Smooth muscle cell (in vitro differentiated cells): ENCODE data around the gene MAG. TPM values are rescaled to one million over a fixed set of nuclear protein-coding genes. Genes with fewer than 3 reads are reported as not detected.

Source experiments
- DNase-seq: peaks from one replicate; lab custom pipeline; 2025; ENCODE audit not compliant: unreplicated experiment; lab: John Stamatoyannopoulos, UW
- H2AFZ ChIP-seq: fragments of 200-600 bp; sonication (generic); 2 replicates; pipeline ENCODE4 v1.6.0; 2016; ENCODE audit warnings: antibody characterized with exemption, low read depth, mild to moderate bottlenecking
- H3F3A ChIP-seq: fragments of 200-600 bp; sonication (generic); 2 replicates; pipeline ENCODE4 v1.6.0; 2017; ENCODE audit warnings: antibody characterized with exemption, low read depth
- H3K27ac ChIP-seq: fragments of 200-600 bp; sonication (generic); 2 replicates; pipeline ENCODE4 v1.5.1; 2016; ENCODE audit warnings: low read depth, mild to moderate bottlenecking
- H3K27me3 ChIP-seq: fragments of 200-600 bp; sonication (generic); 2 replicates; pipeline ENCODE4 v1.6.1; 2016; ENCODE audit warnings: low read depth, mild to moderate bottlenecking
- H3K36me3 ChIP-seq: fragments of 200-600 bp; sonication (generic); 2 replicates; pipeline ENCODE4 v1.5.1; 2016; ENCODE audit warnings: low read depth
- H3K4me1 ChIP-seq: fragments of 200-600 bp; sonication (generic); 2 replicates; pipeline ENCODE4 v1.5.1; 2016; ENCODE audit warnings: low read depth
- H3K4me2 ChIP-seq: fragments of 200-600 bp; sonication (generic); 2 replicates; pipeline ENCODE4 v1.6.0; 2016; ENCODE audit warnings: mild to moderate bottlenecking
- H3K4me3 ChIP-seq: fragments of 200-600 bp; sonication (generic); 2 replicates; pipeline ENCODE4 v1.5.1; 2016; ENCODE audit warnings: mild to moderate bottlenecking
- H3K79me2 ChIP-seq: fragments of 200-600 bp; sonication (generic); 2 replicates; pipeline ENCODE4 v1.6.0; 2016; ENCODE audit warnings: low read depth, mild to moderate bottlenecking
- H3K9ac ChIP-seq: fragments of 200-600 bp; sonication (generic); 2 replicates; pipeline ENCODE4 v1.6.0; 2016; ENCODE audit warnings: low read depth
- H3K9me3 ChIP-seq: fragments of 200-600 bp; sonication (generic); replicated peaks from 2 replicates; pipeline ENCODE4 v1.5.1; 2016; ENCODE audit warnings: low read depth
- H4K20me1 ChIP-seq: fragments of 200-600 bp; sonication (generic); 2 replicates; pipeline ENCODE4 v1.6.0; 2016; ENCODE audit warnings: low read depth
- CTCF ChIP-seq: fragments of 200-600 bp; sonication (generic); IDR thresholded peaks from 2 replicates; pipeline ENCODE4 v1.5.1; 2017; ENCODE audit warnings: borderline replicate concordance, mild to moderate bottlenecking, antibody characterized with exemption; ENCODE audit not compliant: insufficient read depth, poor library complexity, severe bottlenecking
- WGBS: methylation state at CpG from one replicate; pipeline ENCODE4 v1.1.7; 2016; ENCODE audit warnings: low lambda C conversion rate; 5-methylcytosine and 5-hydroxymethylcytosine counted together
- polyA plus RNA-seq: library from polyadenylated mRNA; unstranded; fragments of >200 nt; fragmentation: Nextera tagmentation; extraction: Ambion mirVana; gene quantifications from 2 replicates; pipeline ENCODE4 v1.2.1, GENCODE V29; 2016
- total RNA-seq: library from RNA; depleted of rRNA; stranded (reverse); fragments of >200 nt; gene quantifications from 2 replicates; pipeline ENCODE4 v1.2.3, GENCODE V29; 2014

Gene MAG
- total and polyA plus RNA-seq, 2 experiments from 2014 or later = not detected

GRCh38 chr19:35314858-35315470, 23.0 kb downstream of the MAG start:
- H3K4me1 ChIP-seq = no peaks in the 10 kb centered on the region
- H3K9me3 ChIP-seq = no peaks in the 10 kb centered on the region
- H3K79me2 ChIP-seq = no peaks in the 10 kb centered on the region
- TF ChIP-seq CTCF = no peak
- H4K20me1 ChIP-seq = no peaks in the 10 kb centered on the region
- no peak overlapping the region for H3K27ac ChIP-seq
- H3K36me3 ChIP-seq = no peaks in the 10 kb centered on the region
- H3K4me3 ChIP-seq = no peak overlapping the region
- 94% methylated on average over 10 of the region's 10 CpGs for WGBS
- H2AFZ ChIP-seq = no peak overlapping the region
- H3K27me3 ChIP-seq = no peaks in the 10 kb centered on the region
- DNase-seq = no peak
- no peaks in the 10 kb centered on the region for H3F3A ChIP-seq
- no peak overlapping the region for H3K9ac ChIP-seq
- no peak overlapping the region for H3K4me2 ChIP-seq

- Histone ChIP-seq H3F3A (no peaks in the 10 kb centered on the region), H3K4me2 (no peak overlapping the region), H3K79me2 (no peaks in the 10 kb centered on the region), H3K4me1 (no peaks in the 10 kb centered on the region), H3K36me3 (no peaks in the 10 kb centered on the region), H3K4me3 (no peak overlapping the region), H4K20me1 (no peaks in the 10 kb centered on the region), H2AFZ (no peak overlapping the region), H3K9ac (no peak overlapping the region), H3K9me3 (no peaks in the 10 kb centered on the region), H3K27me3 (no peaks in the 10 kb centered on the region), H3K27ac (no peak overlapping the region)
- TF ChIP-seq CTCF = no peak
- DNase-seq = no peak
- WGBS = 91% methylated on average over 9 of the region's 9 CpGs
Measured at GRCh38 chr19:35315883-35316282, 23.9 kb downstream of the MAG start.

GRCh38 chr19:35316560-35316959, 24.6 kb downstream of the MAG start:
- H3K36me3 ChIP-seq = no peaks in the 10 kb centered on the region
- H3K4me3 ChIP-seq = no peak overlapping the region
- no peaks in the 10 kb centered on the region for H3K4me1 ChIP-seq
- WGBS = 87% methylated on average over 9 of the region's 9 CpGs
- no peaks in the 10 kb centered on the region for H3K27me3 ChIP-seq
- H3K4me2 ChIP-seq = no peak overlapping the region
- no peak overlapping the region for H2AFZ ChIP-seq
- no peaks in the 10 kb centered on the region for H4K20me1 ChIP-seq
- H3K27ac ChIP-seq = no peak overlapping the region
- no peaks in the 10 kb centered on the region for H3K79me2 ChIP-seq
- no peaks in the 10 kb centered on the region for H3K9me3 ChIP-seq
- H3K9ac ChIP-seq = no peak overlapping the region
- H3F3A ChIP-seq = no peaks in the 10 kb centered on the region
- no peak for TF ChIP-seq CTCF
- DNase-seq = no peak

GRCh38 chr19:35317464-35318043, 25.6 kb downstream of the MAG start:
- Histone ChIP-seq H3K9ac (no peak overlapping the region), H3K4me1 (no peaks in the 10 kb centered on the region), H3K9me3 (no peaks in the 10 kb centered on the region), H4K20me1 (no peaks in the 10 kb centered on the region), H3F3A (no peaks in the 10 kb centered on the region), H3K27me3 (no peaks in the 10 kb centered on the region), H3K36me3 (no peaks in the 10 kb centered on the region), H2AFZ (no peak overlapping the region), H3K79me2 (no peaks in the 10 kb centered on the region), H3K4me3 (no peak overlapping the region), H3K4me2 (no peak overlapping the region), H3K27ac (no peak overlapping the region)
- TF ChIP-seq CTCF = no peak
- WGBS = 90% methylated on average over 7 of the region's 7 CpGs
- DNase-seq = no peak
